ENCODE results near the gene PHYKPL. TPM values are rescaled to one million over a fixed set of nuclear protein-coding genes. Genes with fewer than 3 reads are reported as not detected.

The PHYKPL gene
- total and polyA plus RNA-seq, 2 of the 13 experiments (the other 11 are each of a cell fraction or from before 2014, with no cell fraction given), result 18.0 to 78.6 TPM

DNA sequence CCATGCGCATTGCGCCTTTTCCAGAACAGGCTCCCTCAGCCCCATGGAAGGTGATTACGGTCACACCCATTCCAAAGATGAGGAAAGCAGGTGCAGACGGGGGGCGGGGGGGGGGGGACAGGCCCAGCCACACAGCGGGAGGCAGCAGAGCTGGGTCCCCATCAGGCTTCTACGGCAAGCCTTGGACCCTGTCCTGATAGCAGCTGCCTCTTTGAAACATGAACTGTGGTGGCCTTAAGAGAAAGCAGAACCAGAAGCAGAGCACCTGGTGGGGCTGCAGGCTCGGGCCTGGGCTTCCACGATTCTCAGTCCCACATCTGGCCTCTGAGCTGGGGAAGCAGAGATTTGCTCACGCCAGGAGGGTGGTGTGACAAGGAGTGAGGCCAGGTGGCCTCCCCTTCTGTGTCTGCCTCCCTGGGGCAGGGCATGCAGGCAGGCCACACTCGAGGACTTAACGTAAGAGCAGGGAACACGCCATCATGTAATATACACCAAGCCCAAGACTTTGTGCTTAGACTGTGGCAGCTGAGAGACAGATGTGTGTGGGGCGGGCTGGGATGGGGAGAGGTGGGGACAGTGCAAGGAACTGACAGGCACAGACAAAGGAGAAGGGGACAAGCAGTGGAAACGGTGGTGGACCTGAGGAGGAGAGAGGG lies 14.2 kb upstream of the PHYKPL start:
- H3K4me2 ChIP-seq (ENCODE audit: low read depth, low read length), result no peak overlapping the region
- no peak for ATAC-seq
- FAIRE-seq, result no peak
- no peak overlapping the region for H3K27ac ChIP-seq (ENCODE audit: extremely low read length, insufficient read depth, low read length)
- 12% methylated on average over 5 of the region's 15 CpGs for WGBS (ENCODE audit: low lambda C conversion rate)
- H3K36me3 ChIP-seq (replicated peaks in 1 of 2; ENCODE audit: control insufficient read depth in 1 of 2, insufficient read depth in 2 of 2, low read length in 2 of 2), result no peaks in the 10 kb centered on the region
- no peaks in the 10 kb centered on the region for H3K79me2 ChIP-seq (ENCODE audit: insufficient read depth, low read length)
- no peaks in the 10 kb centered on the region for H3K4me1 ChIP-seq (ENCODE audit: insufficient read depth, low read length)
- H3K9ac ChIP-seq (ENCODE audit: insufficient read depth, low read depth, low read length), result no peak overlapping the region
- POLR2A ChIA-PET, result no interaction called here
- H2AFZ ChIP-seq (ENCODE audit: low read length), result no peak overlapping the region
- intact Hi-C loops (cut with micrococcal nuclease; ENCODE audit: unreplicated experiment) (no loop called here), in situ Hi-C loops (cut with HindIII; ENCODE audit: extremely low pct_ligation_motif_present, low pct_unique_long_range_greater_than_20kb) (no loop called here)
- BruUV-seq (replicated peaks), result no TSS peak
- no peaks in the 10 kb centered on the region for H4K20me1 ChIP-seq (ENCODE audit: insufficient read depth, low read length)
- no peaks in the 10 kb centered on the region for H3K9me3 ChIP-seq (ENCODE audit: low read length)
- no peak overlapping the region for H3K4me3 ChIP-seq (replicated peaks in 1 of 3; ENCODE audit: insufficient read depth in 1 of 3, low read depth in 2 of 3, low read length in 3 of 3)
- H3K27me3 ChIP-seq (ENCODE audit: control insufficient read depth in 1 of 2, insufficient read depth in 2 of 2, low read length in 2 of 2), result peaks cover 1 to 33% of the 10 kb centered on the region in 2 experiments; a peak in 3 of 5 replicates
- no peak for DNase-seq (ENCODE audit: low spot score)
- CTCF ChIA-PET (ENCODE audit: low intra/inter-chr PET ratio, low total read pairs), result no interaction called here
- TF ChIP-seq PPARG (CRISPR knock-in tag; conservative IDR thresholded peaks at IDR 0.05) (no peak), LCORL (IDR thresholded peaks at IDR 0.05) (no peak), LCORL (CRISPR knock-in tag; IDR thresholded peaks at IDR 0.05) (no peak), ZNF235 (CRISPR knock-in tag; IDR thresholded peaks at IDR 0.05; ENCODE audit: borderline replicate concordance) (no peak), ZSCAN9 (CRISPR knock-in tag; IDR thresholded peaks at IDR 0.05; ENCODE audit: borderline replicate concordance) (no peak), ZNF446 (CRISPR knock-in tag; IDR thresholded peaks at IDR 0.05) (no peak), ZNF773 (CRISPR knock-in tag; IDR thresholded peaks at IDR 0.05; ENCODE audit: borderline replicate concordance) (no peak), HNRNPL (IDR thresholded peaks at IDR 0.05; ENCODE audit: low read depth, low read length) (no peak), ESRRA (CRISPR knock-in tag; IDR thresholded peaks at IDR 0.05; ENCODE audit: low read depth) (no peak), SMARCE1 (IDR thresholded peaks at IDR 0.05; ENCODE audit: borderline replicate concordance) (no peak), ZNF331 (CRISPR knock-in tag; IDR thresholded peaks at IDR 0.05) (no peak), ZNF839 (CRISPR knock-in tag; IDR thresholded peaks at IDR 0.05; ENCODE audit: borderline replicate concordance) (no peak)
- TF ChIP-seq, protein P1, sequence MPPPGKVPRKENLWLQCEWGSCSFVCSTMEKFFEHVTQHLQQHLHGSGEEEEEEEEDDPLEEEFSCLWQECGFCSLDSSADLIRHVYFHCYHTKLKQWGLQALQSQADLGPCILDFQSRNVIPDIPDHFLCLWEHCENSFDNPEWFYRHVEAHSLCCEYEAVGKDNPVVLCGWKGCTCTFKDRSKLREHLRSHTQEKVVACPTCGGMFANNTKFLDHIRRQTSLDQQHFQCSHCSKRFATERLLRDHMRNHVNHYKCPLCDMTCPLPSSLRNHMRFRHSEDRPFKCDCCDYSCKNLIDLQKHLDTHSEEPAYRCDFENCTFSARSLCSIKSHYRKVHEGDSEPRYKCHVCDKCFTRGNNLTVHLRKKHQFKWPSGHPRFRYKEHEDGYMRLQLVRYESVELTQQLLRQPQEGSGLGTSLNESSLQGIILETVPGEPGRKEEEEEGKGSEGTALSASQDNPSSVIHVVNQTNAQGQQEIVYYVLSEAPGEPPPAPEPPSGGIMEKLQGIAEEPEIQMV (CRISPR knock-in tag; IDR thresholded peaks at IDR 0.05; ENCODE audit: low read depth), result no peak
- TF ChIP-seq, protein P2, sequence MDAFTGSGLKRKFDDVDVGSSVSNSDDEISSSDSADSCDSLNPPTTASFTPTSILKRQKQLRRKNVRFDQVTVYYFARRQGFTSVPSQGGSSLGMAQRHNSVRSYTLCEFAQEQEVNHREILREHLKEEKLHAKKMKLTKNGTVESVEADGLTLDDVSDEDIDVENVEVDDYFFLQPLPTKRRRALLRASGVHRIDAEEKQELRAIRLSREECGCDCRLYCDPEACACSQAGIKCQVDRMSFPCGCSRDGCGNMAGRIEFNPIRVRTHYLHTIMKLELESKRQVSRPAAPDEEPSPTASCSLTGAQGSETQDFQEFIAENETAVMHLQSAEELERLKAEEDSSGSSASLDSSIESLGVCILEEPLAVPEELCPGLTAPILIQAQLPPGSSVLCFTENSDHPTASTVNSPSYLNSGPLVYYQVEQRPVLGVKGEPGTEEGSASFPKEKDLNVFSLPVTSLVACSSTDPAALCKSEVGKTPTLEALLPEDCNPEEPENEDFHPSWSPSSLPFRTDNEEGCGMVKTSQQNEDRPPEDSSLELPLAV (CRISPR knock-in tag; conservative IDR thresholded peaks at IDR 0.05; ENCODE audit: low read depth), result no peak
- TF ChIP-seq, protein P3, sequence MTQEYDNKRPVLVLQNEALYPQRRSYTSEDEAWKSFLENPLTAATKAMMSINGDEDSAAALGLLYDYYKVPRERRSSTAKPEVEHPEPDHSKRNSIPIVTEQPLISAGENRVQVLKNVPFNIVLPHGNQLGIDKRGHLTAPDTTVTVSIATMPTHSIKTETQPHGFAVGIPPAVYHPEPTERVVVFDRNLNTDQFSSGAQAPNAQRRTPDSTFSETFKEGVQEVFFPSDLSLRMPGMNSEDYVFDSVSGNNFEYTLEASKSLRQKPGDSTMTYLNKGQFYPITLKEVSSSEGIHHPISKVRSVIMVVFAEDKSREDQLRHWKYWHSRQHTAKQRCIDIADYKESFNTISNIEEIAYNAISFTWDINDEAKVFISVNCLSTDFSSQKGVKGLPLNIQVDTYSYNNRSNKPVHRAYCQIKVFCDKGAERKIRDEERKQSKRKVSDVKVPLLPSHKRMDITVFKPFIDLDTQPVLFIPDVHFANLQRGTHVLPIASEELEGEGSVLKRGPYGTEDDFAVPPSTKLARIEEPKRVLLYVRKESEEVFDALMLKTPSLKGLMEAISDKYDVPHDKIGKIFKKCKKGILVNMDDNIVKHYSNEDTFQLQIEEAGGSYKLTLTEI (CRISPR knock-in tag; conservative IDR thresholded peaks at IDR 0.05), result no peak
- TF ChIP-seq, protein P4, sequence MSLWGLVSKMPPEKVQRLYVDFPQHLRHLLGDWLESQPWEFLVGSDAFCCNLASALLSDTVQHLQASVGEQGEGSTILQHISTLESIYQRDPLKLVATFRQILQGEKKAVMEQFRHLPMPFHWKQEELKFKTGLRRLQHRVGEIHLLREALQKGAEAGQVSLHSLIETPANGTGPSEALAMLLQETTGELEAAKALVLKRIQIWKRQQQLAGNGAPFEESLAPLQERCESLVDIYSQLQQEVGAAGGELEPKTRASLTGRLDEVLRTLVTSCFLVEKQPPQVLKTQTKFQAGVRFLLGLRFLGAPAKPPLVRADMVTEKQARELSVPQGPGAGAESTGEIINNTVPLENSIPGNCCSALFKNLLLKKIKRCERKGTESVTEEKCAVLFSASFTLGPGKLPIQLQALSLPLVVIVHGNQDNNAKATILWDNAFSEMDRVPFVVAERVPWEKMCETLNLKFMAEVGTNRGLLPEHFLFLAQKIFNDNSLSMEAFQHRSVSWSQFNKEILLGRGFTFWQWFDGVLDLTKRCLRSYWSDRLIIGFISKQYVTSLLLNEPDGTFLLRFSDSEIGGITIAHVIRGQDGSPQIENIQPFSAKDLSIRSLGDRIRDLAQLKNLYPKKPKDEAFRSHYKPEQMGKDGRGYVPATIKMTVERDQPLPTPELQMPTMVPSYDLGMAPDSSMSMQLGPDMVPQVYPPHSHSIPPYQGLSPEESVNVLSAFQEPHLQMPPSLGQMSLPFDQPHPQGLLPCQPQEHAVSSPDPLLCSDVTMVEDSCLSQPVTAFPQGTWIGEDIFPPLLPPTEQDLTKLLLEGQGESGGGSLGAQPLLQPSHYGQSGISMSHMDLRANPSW (CRISPR knock-in tag; IDR thresholded peaks at IDR 0.05; ENCODE audit: borderline replicate concordance), result no peak
- TF ChIP-seq, protein P5, sequence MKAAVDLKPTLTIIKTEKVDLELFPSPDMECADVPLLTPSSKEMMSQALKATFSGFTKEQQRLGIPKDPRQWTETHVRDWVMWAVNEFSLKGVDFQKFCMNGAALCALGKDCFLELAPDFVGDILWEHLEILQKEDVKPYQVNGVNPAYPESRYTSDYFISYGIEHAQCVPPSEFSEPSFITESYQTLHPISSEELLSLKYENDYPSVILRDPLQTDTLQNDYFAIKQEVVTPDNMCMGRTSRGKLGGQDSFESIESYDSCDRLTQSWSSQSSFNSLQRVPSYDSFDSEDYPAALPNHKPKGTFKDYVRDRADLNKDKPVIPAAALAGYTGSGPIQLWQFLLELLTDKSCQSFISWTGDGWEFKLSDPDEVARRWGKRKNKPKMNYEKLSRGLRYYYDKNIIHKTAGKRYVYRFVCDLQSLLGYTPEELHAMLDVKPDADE (CRISPR knock-in tag; IDR thresholded peaks at IDR 0.05), result no peak
